HEK293 (cell line): Measurements from ENCODE around the gene CYP27C1.
A peak's percentile ranks its signal among the peaks of the same experiment; 100 is the strongest.

ENCODE experiments used
- CTCF ChIA-PET: fragments of 350-600 bp; formaldehyde crosslinking; extraction: SDS; loops from one replicate; lab custom pipeline; 2021; ENCODE audit warnings: antibody characterized with exemption; lab: Yijun Ruan, JAX
- POLR2A ChIA-PET: fragments of 300-600 bp; formaldehyde crosslinking; extraction: SDS; loops from one replicate; lab custom pipeline; 2020; ENCODE audit warnings: antibody characterized with exemption, inconsistent platforms; lab: Yijun Ruan, JAX
- H3K27ac ChIP-seq: fragments of 200-500 bp; sonication (Bioruptor generic); 2 replicates; pipeline ENCODE4 v1.5.1; 2014; ENCODE audit warnings: low read depth, low read length, control low read depth, inconsistent platforms; ENCODE audit errors: extremely low read depth
- H3K36me3 ChIP-seq, 2 experiments: fragments of 200-500 bp in 1 of 2; sonication (Bioruptor generic) in 1 of 2; 1 replicate in 1 of 2; 2 replicates in 1 of 2; pipeline ENCODE4 v1.5.1; 2014 to 2017; ENCODE audit warnings: inconsistent platforms in 2 of 2, low read length in 2 of 2; ENCODE audit not compliant: control insufficient read depth in 2 of 2, insufficient read depth in 1 of 2
- H3K4me1 ChIP-seq: fragments of 200-500 bp; sonication (Bioruptor generic); 2 replicates; pipeline ENCODE4 v1.5.1; 2014; ENCODE audit warnings: mild to moderate bottlenecking, low read length, inconsistent platforms; ENCODE audit not compliant: control insufficient read depth, insufficient read depth
- H3K4me3 ChIP-seq: 2 replicates; pipeline ENCODE4 v1.5.1; 2011; ENCODE audit warnings: low read depth, mild to moderate bottlenecking, control low read depth, low read length, moderate library complexity
- H3K9me3 ChIP-seq: fragments of 200-500 bp; sonication (Bioruptor generic); 2 replicates; pipeline ENCODE4 v1.5.1; 2014; ENCODE audit warnings: low read depth, low read length, inconsistent platforms; ENCODE audit not compliant: control insufficient read depth, insufficient read depth
- BCL11A ChIP-seq: fragments of 450-650 bp; formaldehyde crosslinking; IDR thresholded peaks from 2 replicates; pipeline ENCODE4 v1.5.1; 2016; ENCODE audit warnings: low read depth, missing biosample characterization, missing genetic modification characterization
- FEZF1 ChIP-seq: fragments of 450-650 bp; formaldehyde crosslinking; IDR thresholded peaks from 2 replicates; pipeline ENCODE4 v1.5.1; 2016; ENCODE audit warnings: missing biosample characterization, missing genetic modification characterization
- KLF8 ChIP-seq: fragments of 450-650 bp; formaldehyde crosslinking; IDR thresholded peaks from 2 replicates; pipeline ENCODE4 v1.5.1; 2016; ENCODE audit warnings: missing biosample characterization, missing genetic modification characterization
- TCF7L2 ChIP-seq: IDR thresholded peaks from 2 replicates; pipeline ENCODE4 v1.6.1; 2011; ENCODE audit warnings: low read depth, mild to moderate bottlenecking, inconsistent platforms, low read length, moderate library complexity, borderline replicate concordance
- ZFHX2 ChIP-seq: fragments of 450-650 bp; formaldehyde crosslinking; conservative IDR thresholded peaks from 2 replicates; pipeline ENCODE4 v1.5.1; 2016; ENCODE audit warnings: missing biosample characterization, missing genetic modification characterization
- ZIC2 ChIP-seq: fragments of 450-650 bp; formaldehyde crosslinking; IDR thresholded peaks from 2 replicates; pipeline ENCODE4 v1.5.1; 2016; ENCODE audit warnings: missing biosample characterization, missing genetic modification characterization
- ZNF10 ChIP-seq: fragments of 450-650 bp; formaldehyde crosslinking; IDR thresholded peaks from 2 replicates; pipeline ENCODE4 v1.5.1; 2017; ENCODE audit warnings: missing biosample characterization, missing genetic modification characterization
- ZNF132 ChIP-seq: fragments of 450-650 bp; formaldehyde crosslinking; IDR thresholded peaks from 2 replicates; pipeline ENCODE4 v1.5.1; 2017; ENCODE audit warnings: missing biosample characterization, missing genetic modification characterization, borderline replicate concordance
- ZNF140 ChIP-seq: fragments of 450-650 bp; formaldehyde crosslinking; IDR thresholded peaks from 2 replicates; pipeline ENCODE4 v1.5.1; 2016; ENCODE audit warnings: missing biosample characterization, missing genetic modification characterization
- ZNF16 ChIP-seq: fragments of 450-650 bp; formaldehyde crosslinking; IDR thresholded peaks from 2 replicates; pipeline ENCODE4 v1.5.1; 2016; ENCODE audit warnings: low read depth, missing biosample characterization, missing genetic modification characterization
- ZNF175 ChIP-seq: fragments of 450-650 bp; formaldehyde crosslinking; IDR thresholded peaks from 2 replicates; pipeline ENCODE4 v1.5.1; 2016; ENCODE audit warnings: missing biosample characterization, missing genetic modification characterization
- ZNF184 ChIP-seq: fragments of 450-650 bp; IDR thresholded peaks from 2 replicates; pipeline ENCODE4 v1.5.1; 2018; ENCODE audit warnings: missing biosample characterization, mild to moderate bottlenecking, missing genetic modification characterization
- ZNF24 ChIP-seq: fragments of 450-650 bp; formaldehyde crosslinking; IDR thresholded peaks from 2 replicates; pipeline ENCODE4 v1.5.1; 2016; ENCODE audit warnings: missing biosample characterization, missing genetic modification characterization
- ZNF266 ChIP-seq: fragments of 450-650 bp; formaldehyde crosslinking; IDR thresholded peaks from 2 replicates; pipeline ENCODE4 v1.5.1; 2016; ENCODE audit warnings: missing biosample characterization, missing genetic modification characterization, low read depth
- ZNF324 ChIP-seq: fragments of 450-650 bp; formaldehyde crosslinking; IDR thresholded peaks from 2 replicates; pipeline ENCODE4 v1.5.1; 2016; ENCODE audit warnings: missing biosample characterization, missing genetic modification characterization
- ZNF391 ChIP-seq: fragments of 450-650 bp; formaldehyde crosslinking; IDR thresholded peaks from 2 replicates; pipeline ENCODE4 v1.5.1; 2016; ENCODE audit warnings: low read depth, missing biosample characterization, missing genetic modification characterization, borderline replicate concordance
- ZNF624 ChIP-seq: fragments of 450-650 bp; formaldehyde crosslinking; IDR thresholded peaks from 2 replicates; pipeline ENCODE4 v1.5.1; 2017; ENCODE audit warnings: missing biosample characterization, missing genetic modification characterization
- ZNF626 ChIP-seq: fragments of 450-650 bp; sonication (Bioruptor Pico); formaldehyde crosslinking; IDR thresholded peaks from 2 replicates; pipeline ENCODE4 v1.5.1; 2018; ENCODE audit warnings: missing biosample characterization, missing genetic modification characterization, inconsistent platforms
- ZNF654 ChIP-seq: fragments of 450-650 bp; formaldehyde crosslinking; IDR thresholded peaks from 2 replicates; pipeline ENCODE4 v1.5.1; 2016; ENCODE audit warnings: low read depth, missing biosample characterization, missing genetic modification characterization
- ZNF677 ChIP-seq: fragments of 450-650 bp; IDR thresholded peaks from 2 replicates; pipeline ENCODE4 v1.5.0; 2018; ENCODE audit warnings: missing biosample characterization, mild to moderate bottlenecking, missing genetic modification characterization, moderate library complexity
- ZNF785 ChIP-seq: fragments of 450-650 bp; formaldehyde crosslinking; IDR thresholded peaks from 2 replicates; pipeline ENCODE4 v1.5.1; 2016; ENCODE audit warnings: missing biosample characterization, missing genetic modification characterization
- ZNF830 ChIP-seq: fragments of 450-650 bp; IDR thresholded peaks from 2 replicates; pipeline ENCODE4 v1.5.0; 2018; ENCODE audit warnings: missing biosample characterization, missing genetic modification characterization, low read depth, mild to moderate bottlenecking, moderate library complexity
- ZNF837 ChIP-seq: fragments of 450-650 bp; formaldehyde crosslinking; IDR thresholded peaks from 2 replicates; pipeline ENCODE4 v1.5.1; 2016; ENCODE audit warnings: missing biosample characterization, missing genetic modification characterization
- TF ChIP-seq, protein P1 (sequence below): fragments of 450-650 bp; formaldehyde crosslinking; IDR thresholded peaks from 2 replicates; pipeline ENCODE4 v1.5.1; 2016; ENCODE audit warnings: missing biosample characterization, missing genetic modification characterization
- TF ChIP-seq, protein P2 (sequence below): fragments of 450-650 bp; formaldehyde crosslinking; IDR thresholded peaks from 2 replicates; pipeline ENCODE4 v1.5.1; 2016; ENCODE audit warnings: missing biosample characterization, missing genetic modification characterization
- TF ChIP-seq, protein P3 (sequence below): fragments of 450-650 bp; formaldehyde crosslinking; IDR thresholded peaks from 2 replicates; pipeline ENCODE4 v1.5.1; 2017; ENCODE audit warnings: missing biosample characterization, missing genetic modification characterization
- TF ChIP-seq, protein P4 (sequence below): fragments of 450-650 bp; IDR thresholded peaks from 2 replicates; pipeline ENCODE4 v1.5.1; 2018; ENCODE audit warnings: missing biosample characterization, mild to moderate bottlenecking, missing genetic modification characterization
- TF ChIP-seq, protein P5 (sequence below): fragments of 450-650 bp; formaldehyde crosslinking; IDR thresholded peaks from 2 replicates; pipeline ENCODE4 v1.5.1; 2016; ENCODE audit warnings: missing biosample characterization, missing genetic modification characterization

Gene CYP27C1

DNA sequence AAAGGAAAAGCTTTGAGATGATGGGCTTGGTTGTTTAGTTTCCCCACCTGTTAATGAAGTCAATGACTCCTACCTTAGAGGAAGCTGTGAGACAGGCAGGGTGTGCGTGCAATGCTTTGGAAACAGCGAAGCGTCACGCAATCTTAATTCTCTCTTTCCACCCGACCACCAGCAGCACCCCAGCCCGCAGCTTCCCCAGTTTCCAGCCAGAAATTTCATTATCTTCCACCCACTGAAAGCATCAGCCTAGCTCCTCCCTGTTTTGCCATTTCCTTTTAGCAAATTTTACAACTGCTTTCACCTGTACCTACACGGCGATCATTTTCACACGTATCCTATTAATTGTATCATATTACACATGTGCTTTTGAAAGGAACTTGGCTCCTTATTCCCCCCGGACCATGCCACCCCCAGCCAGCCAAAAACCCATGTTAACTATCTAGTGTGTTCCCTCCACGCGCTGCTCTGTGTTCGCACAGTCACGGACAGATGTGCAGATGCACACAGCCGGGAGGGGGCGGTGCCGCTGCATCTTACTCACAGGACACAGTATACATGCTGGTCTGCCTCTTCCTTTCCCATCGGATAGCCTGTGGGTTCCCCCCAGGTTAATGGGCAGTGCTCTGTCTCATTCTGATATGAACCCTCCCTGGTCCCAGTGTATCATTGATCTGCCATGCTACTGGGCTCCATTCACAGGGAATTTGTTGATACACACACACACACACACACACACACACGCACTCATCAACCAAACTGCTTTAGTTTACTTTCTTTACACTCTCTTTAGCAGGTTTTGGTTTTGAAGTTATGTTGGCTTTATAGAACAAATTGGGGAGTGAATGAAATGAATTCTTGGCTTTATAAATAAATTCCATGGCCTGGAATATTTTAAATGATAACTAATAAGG, 22.4 kb downstream of the CYP27C1 start:
- ChIA-PET CTCF (interaction anchor here (0.6 to 1.7 kb wide), 51 partner anchors 9 to 534 kb away, joined by 3 to 28 read pairs (median 4); partner anchors contain the start of gene ERCC3), POLR2A (interaction anchor here (1.5 kb wide), 1 partner anchor 96 kb away, joined by 9 read pairs; the partner anchor contains the start of gene ERCC3)
- Histone ChIP-seq H3K9me3 (no peaks in the 10 kb centered on the region), H3K4me3 (no peak overlapping the region), H3K4me1 (no peaks in the 10 kb centered on the region), H3K27ac (no peak overlapping the region), H3K36me3 (peaks cover 0 to 3% of the 10 kb centered on the region in 2 experiments; a peak in 1 of 3 replicates)
- TF ChIP-seq ZNF677 (tag by site-specific recombination) (no peak), ZNF324 (tag by site-specific recombination) (no peak), ZNF266 (no peak), ZNF16 (tag by site-specific recombination) (no peak), FEZF1 (no peak), ZNF10 (no peak), BCL11A (tag by site-specific recombination) (no peak), ZIC2 (no peak), ZNF175 (tag by site-specific recombination) (no peak), TCF7L2 (no peak), ZNF24 (tag by site-specific recombination) (no peak), ZNF184 (tag by site-specific recombination) (no peak), ZNF654 (tag by site-specific recombination) (peak; percentile 85), ZFHX2 (tag by site-specific recombination) (peak; percentile 34), ZNF624 (tag by site-specific recombination) (no peak), KLF8 (tag by site-specific recombination) (no peak), ZNF785 (tag by site-specific recombination) (no peak), ZNF140 (no peak), ZNF391 (tag by site-specific recombination) (no peak), ZNF132 (tag by site-specific recombination) (no peak), ZNF837 (tag by site-specific recombination) (no peak), ZNF830 (tag by site-specific recombination) (no peak), ZNF626 (tag by site-specific recombination) (no peak)
- TF ChIP-seq, protein P1, sequence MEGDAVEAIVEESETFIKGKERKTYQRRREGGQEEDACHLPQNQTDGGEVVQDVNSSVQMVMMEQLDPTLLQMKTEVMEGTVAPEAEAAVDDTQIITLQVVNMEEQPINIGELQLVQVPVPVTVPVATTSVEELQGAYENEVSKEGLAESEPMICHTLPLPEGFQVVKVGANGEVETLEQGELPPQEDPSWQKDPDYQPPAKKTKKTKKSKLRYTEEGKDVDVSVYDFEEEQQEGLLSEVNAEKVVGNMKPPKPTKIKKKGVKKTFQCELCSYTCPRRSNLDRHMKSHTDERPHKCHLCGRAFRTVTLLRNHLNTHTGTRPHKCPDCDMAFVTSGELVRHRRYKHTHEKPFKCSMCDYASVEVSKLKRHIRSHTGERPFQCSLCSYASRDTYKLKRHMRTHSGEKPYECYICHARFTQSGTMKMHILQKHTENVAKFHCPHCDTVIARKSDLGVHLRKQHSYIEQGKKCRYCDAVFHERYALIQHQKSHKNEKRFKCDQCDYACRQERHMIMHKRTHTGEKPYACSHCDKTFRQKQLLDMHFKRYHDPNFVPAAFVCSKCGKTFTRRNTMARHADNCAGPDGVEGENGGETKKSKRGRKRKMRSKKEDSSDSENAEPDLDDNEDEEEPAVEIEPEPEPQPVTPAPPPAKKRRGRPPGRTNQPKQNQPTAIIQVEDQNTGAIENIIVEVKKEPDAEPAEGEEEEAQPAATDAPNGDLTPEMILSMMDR (tag by site-specific recombination): peak; percentile 92
- TF ChIP-seq, protein P2, sequence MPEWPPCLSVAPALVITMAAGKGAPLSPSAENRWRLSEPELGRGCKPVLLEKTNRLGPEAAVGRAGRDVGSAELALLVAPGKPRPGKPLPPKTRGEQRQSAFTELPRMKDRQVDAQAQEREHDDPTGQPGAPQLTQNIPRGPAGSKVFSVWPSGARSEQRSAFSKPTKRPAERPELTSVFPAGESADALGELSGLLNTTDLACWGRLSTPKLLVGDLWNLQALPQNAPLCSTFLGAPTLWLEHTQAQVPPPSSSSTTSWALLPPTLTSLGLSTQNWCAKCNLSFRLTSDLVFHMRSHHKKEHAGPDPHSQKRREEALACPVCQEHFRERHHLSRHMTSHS (tag by site-specific recombination): no peak
- TF ChIP-seq, protein P3, sequence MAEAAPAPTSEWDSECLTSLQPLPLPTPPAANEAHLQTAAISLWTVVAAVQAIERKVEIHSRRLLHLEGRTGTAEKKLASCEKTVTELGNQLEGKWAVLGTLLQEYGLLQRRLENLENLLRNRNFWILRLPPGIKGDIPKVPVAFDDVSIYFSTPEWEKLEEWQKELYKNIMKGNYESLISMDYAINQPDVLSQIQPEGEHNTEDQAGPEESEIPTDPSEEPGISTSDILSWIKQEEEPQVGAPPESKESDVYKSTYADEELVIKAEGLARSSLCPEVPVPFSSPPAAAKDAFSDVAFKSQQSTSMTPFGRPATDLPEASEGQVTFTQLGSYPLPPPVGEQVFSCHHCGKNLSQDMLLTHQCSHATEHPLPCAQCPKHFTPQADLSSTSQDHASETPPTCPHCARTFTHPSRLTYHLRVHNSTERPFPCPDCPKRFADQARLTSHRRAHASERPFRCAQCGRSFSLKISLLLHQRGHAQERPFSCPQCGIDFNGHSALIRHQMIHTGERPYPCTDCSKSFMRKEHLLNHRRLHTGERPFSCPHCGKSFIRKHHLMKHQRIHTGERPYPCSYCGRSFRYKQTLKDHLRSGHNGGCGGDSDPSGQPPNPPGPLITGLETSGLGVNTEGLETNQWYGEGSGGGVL (tag by site-specific recombination): no peak
- TF ChIP-seq, protein P4, sequence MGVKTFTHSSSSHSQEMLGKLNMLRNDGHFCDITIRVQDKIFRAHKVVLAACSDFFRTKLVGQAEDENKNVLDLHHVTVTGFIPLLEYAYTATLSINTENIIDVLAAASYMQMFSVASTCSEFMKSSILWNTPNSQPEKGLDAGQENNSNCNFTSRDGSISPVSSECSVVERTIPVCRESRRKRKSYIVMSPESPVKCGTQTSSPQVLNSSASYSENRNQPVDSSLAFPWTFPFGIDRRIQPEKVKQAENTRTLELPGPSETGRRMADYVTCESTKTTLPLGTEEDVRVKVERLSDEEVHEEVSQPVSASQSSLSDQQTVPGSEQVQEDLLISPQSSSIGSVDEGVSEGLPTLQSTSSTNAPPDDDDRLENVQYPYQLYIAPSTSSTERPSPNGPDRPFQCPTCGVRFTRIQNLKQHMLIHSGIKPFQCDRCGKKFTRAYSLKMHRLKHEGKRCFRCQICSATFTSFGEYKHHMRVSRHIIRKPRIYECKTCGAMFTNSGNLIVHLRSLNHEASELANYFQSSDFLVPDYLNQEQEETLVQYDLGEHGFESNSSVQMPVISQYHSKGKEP (tag by site-specific recombination): no peak
- TF ChIP-seq, protein P5, sequence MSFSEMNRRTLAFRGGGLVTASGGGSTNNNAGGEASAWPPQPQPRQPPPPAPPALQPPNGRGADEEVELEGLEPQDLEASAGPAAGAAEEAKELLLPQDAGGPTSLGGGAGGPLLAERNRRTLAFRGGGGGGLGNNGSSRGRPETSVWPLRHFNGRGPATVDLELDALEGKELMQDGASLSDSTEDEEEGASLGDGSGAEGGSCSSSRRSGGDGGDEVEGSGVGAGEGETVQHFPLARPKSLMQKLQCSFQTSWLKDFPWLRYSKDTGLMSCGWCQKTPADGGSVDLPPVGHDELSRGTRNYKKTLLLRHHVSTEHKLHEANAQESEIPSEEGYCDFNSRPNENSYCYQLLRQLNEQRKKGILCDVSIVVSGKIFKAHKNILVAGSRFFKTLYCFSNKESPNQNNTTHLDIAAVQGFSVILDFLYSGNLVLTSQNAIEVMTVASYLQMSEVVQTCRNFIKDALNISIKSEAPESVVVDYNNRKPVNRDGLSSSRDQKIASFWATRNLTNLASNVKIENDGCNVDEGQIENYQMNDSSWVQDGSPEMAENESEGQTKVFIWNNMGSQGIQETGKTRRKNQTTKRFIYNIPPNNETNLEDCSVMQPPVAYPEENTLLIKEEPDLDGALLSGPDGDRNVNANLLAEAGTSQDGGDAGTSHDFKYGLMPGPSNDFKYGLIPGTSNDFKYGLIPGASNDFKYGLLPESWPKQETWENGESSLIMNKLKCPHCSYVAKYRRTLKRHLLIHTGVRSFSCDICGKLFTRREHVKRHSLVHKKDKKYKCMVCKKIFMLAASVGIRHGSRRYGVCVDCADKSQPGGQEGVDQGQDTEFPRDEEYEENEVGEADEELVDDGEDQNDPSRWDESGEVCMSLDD: no peak
